GM12892 (cell line): ENCODE results near the gene MYL2.

Experiments used
- POLR2A ChIP-seq: IDR thresholded peaks from 2 replicates; pipeline ENCODE4 v1.6.1; 2011; ENCODE audit warnings: low read depth, low read length, control low read depth
- POLR2AphosphoS5 ChIP-seq: IDR thresholded peaks from 2 replicates; pipeline ENCODE4 v1.6.1; 2011; ENCODE audit warnings: low read depth, low read length, control low read depth
- TAF1 ChIP-seq: IDR thresholded peaks from 2 replicates; pipeline ENCODE4 v1.6.1; 2011; ENCODE audit warnings: low read depth, mild to moderate bottlenecking, control low read depth, low read length, borderline replicate concordance

- no peak for TF ChIP-seq TAF1
- TF ChIP-seq POLR2A = no peak
- no peak for TF ChIP-seq POLR2AphosphoS5
Observed at GRCh38 chr12:110889361-110889760, 31.0 kb downstream of the MYL2 start.
